ES-I3 (cell line): ENCODE data around the gene LRMDA.

Experiments used
- H3K36me3 ChIP-seq: 2 replicates; pipeline ENCODE4 v1.6.1; 2013; ENCODE audit warnings: mild to moderate bottlenecking, low read length, control low read depth, moderate library complexity; ENCODE audit not compliant: insufficient read depth
- H3K4me1 ChIP-seq: 2 replicates; pipeline ENCODE4 v1.6.1; 2013; ENCODE audit warnings: mild to moderate bottlenecking, control low read depth, low read length; ENCODE audit not compliant: insufficient read depth
- H3K9ac ChIP-seq: 2 replicates; pipeline ENCODE4 v1.6.1; 2013; ENCODE audit warnings: low read depth, mild to moderate bottlenecking, low read length, moderate library complexity
- H3K9me3 ChIP-seq: 2 replicates; pipeline ENCODE4 v1.6.1; 2013; ENCODE audit warnings: mild to moderate bottlenecking, low read length, moderate library complexity; ENCODE audit not compliant: control insufficient read depth, insufficient read depth

The LRMDA gene

DNA sequence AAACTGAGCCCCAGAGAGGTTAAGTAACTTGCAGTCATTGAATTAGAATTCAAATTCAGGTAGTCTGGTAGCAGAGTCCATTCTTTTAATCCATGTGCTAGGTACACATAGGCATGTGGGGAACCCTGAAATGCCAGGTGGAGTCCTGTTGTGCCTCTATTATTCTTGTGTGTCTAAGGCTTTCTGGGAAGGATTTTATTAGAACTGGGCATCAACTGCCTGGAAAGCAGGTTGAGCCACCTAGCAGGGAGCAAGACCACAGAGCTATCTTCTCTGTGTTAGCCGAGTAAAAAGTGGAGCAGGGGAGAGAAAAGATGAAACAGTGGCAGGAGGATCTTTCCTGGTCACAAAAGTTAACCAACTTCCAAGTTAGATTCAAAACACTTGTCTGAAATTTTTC is 494.6 kb downstream of the LRMDA start:
- Histone ChIP-seq H3K36me3 (no peaks in the 10 kb centered on the region), H3K9ac (no peak overlapping the region), H3K4me1 (no peaks in the 10 kb centered on the region), H3K9me3 (no peaks in the 10 kb centered on the region)

- Histone ChIP-seq H3K4me1 (no peaks in the 10 kb centered on the region), H3K36me3 (no peaks in the 10 kb centered on the region), H3K9ac (no peak overlapping the region), H3K9me3 (no peaks in the 10 kb centered on the region)
Observed at GRCh38 chr10:75926763-75927162, 495.3 kb downstream of the LRMDA start.

DNA sequence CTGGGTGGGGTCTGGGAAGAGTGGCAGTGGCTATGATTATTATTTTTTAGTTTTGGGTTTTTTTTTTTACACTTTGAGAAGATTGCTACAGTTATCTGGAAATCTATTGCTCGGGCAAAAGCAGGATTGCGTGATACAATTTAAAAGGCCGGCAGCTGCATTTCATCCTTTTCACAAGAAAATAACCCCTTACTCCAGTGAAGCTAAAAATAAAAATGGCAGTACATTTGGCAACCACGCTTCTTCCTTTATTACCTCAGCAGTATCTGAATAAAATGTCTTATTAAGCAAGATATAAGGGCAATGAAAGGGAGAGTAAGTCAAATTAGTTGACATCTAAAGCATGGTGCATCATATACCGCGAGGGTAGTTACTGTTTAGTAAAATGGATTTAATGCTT is 496.8 kb downstream of the LRMDA start:
- H3K4me1 ChIP-seq, result no peaks in the 10 kb centered on the region
- H3K36me3 ChIP-seq, result no peaks in the 10 kb centered on the region
- H3K9me3 ChIP-seq, result no peaks in the 10 kb centered on the region
- no peak overlapping the region for H3K9ac ChIP-seq

DNA sequence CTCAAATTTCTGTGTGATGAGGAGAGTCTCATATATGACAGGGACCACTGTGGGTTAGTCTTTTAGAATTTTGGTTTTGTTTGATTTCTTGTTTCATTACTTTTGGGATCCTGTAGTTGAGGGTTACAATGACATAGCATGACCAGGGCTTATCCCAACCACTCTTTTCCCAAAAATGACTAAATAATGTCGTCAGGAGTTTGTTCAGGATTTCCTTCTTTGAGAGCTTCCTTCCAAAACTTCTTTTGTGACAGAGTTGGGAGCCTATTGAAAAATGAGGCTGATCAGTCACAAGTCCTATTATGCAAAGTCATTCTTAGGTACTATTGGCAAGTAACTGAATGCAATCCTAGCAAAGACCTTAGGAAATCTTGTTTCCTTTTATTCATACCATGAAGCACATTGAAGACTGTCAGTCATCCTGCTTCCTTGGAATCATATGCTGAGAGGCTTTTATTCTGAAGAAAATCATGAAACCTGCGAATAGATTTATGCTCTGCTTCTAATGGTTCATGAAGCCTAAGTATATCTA is 498.3 kb downstream of the LRMDA start:
- H3K36me3 ChIP-seq, result no peaks in the 10 kb centered on the region
- H3K9ac ChIP-seq, result no peak overlapping the region
- H3K9me3 ChIP-seq, result no peaks in the 10 kb centered on the region
- H3K4me1 ChIP-seq, result no peaks in the 10 kb centered on the region

DNA sequence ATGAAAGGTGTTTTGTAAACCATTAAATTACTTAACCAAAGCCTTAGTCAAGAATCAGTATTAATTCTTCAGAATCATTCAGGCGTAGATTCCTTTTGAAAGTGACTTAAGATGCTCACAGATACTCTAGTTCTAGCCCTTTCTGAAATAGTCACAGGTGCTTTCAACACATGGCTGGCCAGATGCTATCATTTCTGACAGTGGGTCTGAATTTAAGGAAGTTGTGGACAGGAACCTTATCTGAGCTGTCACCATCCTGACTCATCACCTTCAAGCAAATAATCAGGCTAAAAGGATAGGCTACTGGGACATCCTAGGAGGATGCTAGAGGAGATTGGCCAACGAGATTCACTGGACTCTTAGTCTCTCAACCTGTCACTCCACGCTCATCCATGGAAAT is 501.5 kb downstream of the LRMDA start:
- Histone ChIP-seq H3K36me3 (no peaks in the 10 kb centered on the region), H3K4me1 (no peaks in the 10 kb centered on the region), H3K9me3 (no peaks in the 10 kb centered on the region), H3K9ac (no peak overlapping the region)

DNA sequence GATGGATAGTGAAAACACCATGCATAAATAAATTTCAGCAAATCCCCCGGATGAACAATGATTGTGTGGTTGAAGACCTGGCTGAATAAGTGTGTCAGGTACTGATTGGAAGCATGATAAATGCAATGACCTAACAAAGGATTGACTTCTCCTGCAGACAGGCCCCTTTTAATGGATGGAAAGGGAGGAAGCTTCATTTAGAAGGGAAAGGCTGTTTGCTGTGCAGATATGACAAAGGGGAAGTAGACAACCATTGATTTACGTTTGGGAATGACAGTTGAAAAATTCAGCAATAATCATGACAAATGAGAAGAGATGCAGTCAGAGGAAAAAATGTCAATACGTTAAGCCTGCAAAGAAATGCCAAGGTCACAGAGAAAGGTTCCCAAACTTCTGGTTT is 503.8 kb downstream of the LRMDA start:
- Histone ChIP-seq H3K9me3 (no peaks in the 10 kb centered on the region), H3K9ac (no peak overlapping the region), H3K4me1 (no peaks in the 10 kb centered on the region), H3K36me3 (no peaks in the 10 kb centered on the region)

DNA sequence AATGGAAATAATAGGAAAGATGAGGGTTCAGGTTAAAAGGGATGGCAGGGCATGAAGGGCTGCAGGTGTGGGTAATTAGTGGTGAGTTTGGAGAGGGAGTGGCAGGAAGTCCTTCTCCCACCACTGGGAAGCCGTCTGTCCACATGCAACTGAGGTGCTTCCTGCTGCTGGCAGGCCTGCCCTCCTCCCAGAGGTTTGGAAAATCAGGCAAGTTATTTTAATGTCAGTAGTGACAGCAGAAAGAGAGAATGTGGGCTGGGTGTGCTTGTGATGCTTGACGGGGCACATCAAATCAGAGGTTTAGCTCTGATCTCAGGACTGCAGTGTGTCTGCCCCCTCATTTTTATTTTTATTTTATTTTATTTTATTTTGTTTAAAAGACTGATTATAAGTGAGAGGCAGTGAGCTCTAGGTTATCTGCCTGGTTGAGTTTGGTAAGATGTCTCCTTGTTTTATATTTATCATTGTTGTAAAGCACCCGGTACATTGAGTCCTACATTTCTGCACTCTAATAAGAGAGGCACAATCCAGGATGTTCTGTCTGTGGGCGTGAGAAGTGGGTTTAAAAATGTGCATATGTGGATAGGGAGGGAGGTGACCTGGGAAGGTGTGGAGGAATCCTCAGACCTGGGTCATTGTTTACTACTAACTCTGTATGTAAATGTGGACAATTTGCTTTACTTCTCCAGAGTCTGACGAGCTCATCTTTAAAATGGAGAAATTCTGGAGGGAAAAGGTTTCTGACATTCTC is 504.4 kb downstream of the LRMDA start:
- Histone ChIP-seq H3K4me1 (no peaks in the 10 kb centered on the region), H3K36me3 (no peaks in the 10 kb centered on the region), H3K9me3 (no peaks in the 10 kb centered on the region), H3K9ac (no peak overlapping the region)

DNA sequence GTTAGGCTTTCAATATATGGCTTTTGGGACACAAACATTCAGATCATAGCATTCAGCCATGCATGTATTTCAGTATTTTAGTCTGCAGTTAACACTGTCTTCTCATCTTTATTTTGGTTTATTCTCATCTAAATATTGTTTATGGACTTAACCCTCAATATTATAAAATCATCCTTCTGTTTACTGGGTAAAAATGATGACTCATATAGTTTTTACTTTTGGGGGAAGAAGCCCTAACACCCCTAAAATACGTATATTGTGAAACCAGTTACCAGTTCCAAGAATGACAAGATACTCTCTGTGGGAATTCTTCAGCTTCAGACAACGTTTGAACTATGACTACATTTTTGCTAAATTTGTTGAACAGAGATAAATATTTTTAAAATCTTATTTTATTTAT is 505.4 kb downstream of the LRMDA start:
- Histone ChIP-seq H3K4me1 (no peaks in the 10 kb centered on the region), H3K9ac (no peak overlapping the region), H3K36me3 (no peaks in the 10 kb centered on the region), H3K9me3 (no peaks in the 10 kb centered on the region)

GRCh38 chr10:75937823-75938222 is 506.4 kb downstream of the LRMDA start:
- H3K9me3 ChIP-seq, result no peaks in the 10 kb centered on the region
- H3K36me3 ChIP-seq, result no peaks in the 10 kb centered on the region
- no peaks in the 10 kb centered on the region for H3K4me1 ChIP-seq
- no peak overlapping the region for H3K9ac ChIP-seq

DNA sequence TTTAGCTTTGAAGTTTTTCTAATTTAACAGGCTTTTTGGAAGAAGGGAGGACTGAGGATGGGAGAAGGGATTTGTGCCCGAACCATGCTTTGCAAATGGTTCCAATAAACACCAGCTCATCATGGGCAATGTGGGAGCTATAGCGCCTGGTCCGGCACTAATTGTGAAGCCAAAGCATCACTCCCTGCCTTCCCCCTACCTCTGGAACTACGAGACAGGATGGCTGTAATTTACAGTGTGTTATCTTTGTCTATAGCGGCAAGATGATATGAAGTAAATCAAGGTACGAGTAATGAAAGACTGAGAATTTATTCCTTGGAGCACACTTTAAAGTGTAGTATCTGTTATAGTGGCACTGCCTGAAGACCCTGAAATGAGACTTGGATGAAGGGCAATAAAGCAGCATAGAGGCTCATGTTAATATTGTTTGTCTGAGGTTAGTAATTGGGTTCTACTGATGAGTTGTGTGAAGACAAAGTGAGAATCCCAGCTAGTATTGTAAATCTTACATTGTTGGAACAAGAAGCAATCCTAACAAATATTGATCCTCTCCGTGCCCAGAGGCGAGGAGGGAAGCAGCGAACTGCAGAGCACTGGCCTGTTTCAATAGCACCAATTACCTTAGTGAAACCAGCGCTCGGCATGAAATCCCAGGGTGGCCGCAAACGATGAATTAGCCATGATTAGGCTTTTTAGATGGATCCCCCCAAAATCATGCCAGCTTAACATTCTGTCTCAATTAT is 507.1 kb downstream of the LRMDA start:
- H3K9ac ChIP-seq, result no peak overlapping the region
- H3K9me3 ChIP-seq, result no peaks in the 10 kb centered on the region
- H3K36me3 ChIP-seq, result no peaks in the 10 kb centered on the region
- no peaks in the 10 kb centered on the region for H3K4me1 ChIP-seq

DNA sequence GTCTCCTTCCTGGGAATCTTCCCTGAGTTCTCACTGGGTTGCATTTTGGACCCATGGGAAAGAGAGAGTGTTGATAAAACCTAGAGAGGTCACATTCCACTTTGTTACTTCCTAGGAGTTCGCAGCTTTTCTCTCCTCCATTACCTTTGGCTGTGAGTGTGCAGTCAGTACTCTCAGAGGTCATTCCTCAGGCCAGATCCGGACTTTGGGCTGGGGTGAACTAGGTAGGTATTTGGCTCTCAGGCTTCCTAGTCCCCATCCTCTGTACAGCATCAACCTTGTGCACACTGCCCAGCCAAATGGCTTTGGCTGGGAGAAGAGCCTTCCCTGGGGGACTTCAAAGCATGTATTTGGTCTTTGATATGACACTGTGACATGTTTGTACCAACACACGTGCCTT is 508.1 kb downstream of the LRMDA start:
- Histone ChIP-seq H3K4me1 (no peaks in the 10 kb centered on the region), H3K36me3 (no peaks in the 10 kb centered on the region), H3K9ac (no peak overlapping the region), H3K9me3 (no peaks in the 10 kb centered on the region)

- no peaks in the 10 kb centered on the region for H3K9me3 ChIP-seq
- no peaks in the 10 kb centered on the region for H3K4me1 ChIP-seq
- no peaks in the 10 kb centered on the region for H3K36me3 ChIP-seq
- no peak overlapping the region for H3K9ac ChIP-seq
Observed at GRCh38 chr10:75940742-75941141, 509.3 kb downstream of the LRMDA start.

GRCh38 chr10:75941223-75941801 is 509.9 kb downstream of the LRMDA start:
- H3K4me1 ChIP-seq, result no peaks in the 10 kb centered on the region
- H3K9ac ChIP-seq, result no peak overlapping the region
- H3K36me3 ChIP-seq, result no peaks in the 10 kb centered on the region
- H3K9me3 ChIP-seq, result no peaks in the 10 kb centered on the region

DNA sequence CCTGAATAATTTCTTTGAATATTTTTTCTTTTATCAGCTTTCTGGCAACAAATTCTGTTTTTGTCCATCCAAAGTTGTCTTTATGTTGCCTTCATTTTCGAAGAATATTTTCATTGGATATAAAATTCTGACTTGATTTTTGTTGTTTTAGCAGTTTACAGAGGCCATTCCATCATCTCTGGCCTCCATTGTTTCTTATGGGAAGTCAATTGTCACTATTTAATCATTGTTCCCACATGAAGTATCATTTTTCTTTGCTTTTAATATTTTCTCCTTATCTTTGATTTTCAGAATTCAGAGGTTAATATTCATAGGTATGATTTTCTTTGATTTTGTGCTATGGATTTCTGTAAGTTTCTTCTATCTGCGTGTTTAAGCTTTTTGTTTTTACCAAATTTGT is 512.6 kb downstream of the LRMDA start:
- H3K36me3 ChIP-seq, result no peaks in the 10 kb centered on the region
- H3K4me1 ChIP-seq, result no peaks in the 10 kb centered on the region
- H3K9ac ChIP-seq, result no peak overlapping the region
- no peaks in the 10 kb centered on the region for H3K9me3 ChIP-seq

DNA sequence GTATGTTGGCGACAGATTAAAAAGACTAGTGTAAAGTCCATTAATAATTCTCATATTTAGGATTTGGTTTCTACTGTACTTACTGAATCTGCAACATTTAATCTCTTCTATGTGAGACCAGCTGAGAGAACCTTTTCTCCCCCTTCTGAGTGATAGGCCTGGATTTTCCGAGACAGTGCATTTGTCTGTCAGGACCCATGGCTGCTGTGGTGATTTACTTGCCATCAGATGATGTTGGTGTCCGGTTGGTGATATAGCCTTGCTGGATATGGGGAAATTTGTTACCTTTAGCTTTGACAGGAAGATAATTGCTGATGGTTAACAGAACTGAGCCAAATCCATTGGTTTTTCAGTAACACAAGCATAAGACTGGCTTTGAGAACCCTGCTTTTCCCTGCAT is 517.2 kb downstream of the LRMDA start:
- Histone ChIP-seq H3K4me1 (no peaks in the 10 kb centered on the region), H3K9me3 (no peaks in the 10 kb centered on the region), H3K36me3 (no peaks in the 10 kb centered on the region), H3K9ac (no peak overlapping the region)
